CD4-positive, alpha-beta T cell (primary cell): ENCODE results near the gene PLA2G2A. TPM values are rescaled to one million over a fixed set of nuclear protein-coding genes. Genes with fewer than 3 reads are reported as not detected.

Experiments used
- ATAC-seq: fragments of 200-7000 bp; cut with Tn5 transposase; one replicate; pipeline ENCODE4 v1.10.0; 2022; ENCODE audit warnings: mild to moderate bottlenecking; ENCODE audit not compliant: poor library complexity
- CTCF ChIA-PET: fragments of 350-600 bp; sonication (Branson Sonifier 250); formaldehyde crosslinking; loops from one replicate; lab custom pipeline; 2021; ENCODE audit warnings: antibody characterized with exemption, inconsistent platforms; lab: Charles Lee
- POLR2A ChIA-PET: fragments of 350-600 bp; sonication (Branson Sonifier 250); formaldehyde crosslinking; loops from one replicate; lab custom pipeline; 2021; ENCODE audit warnings: antibody characterized with exemption, inconsistent platforms; lab: Charles Lee
- DNase-seq, 14 experiments: peaks; one replicate each; pipeline ENCODE4 v3.0.0-alpha.2; 2013 to 2020; ENCODE audit warnings: mixed read lengths in 2 of 14
- H3K27ac ChIP-seq, 2 donors: one replicate each; pipeline versions ENCODE4 v1.5.1 to v1.7.0; 2013; ENCODE audit warnings: low read length in 2 of 2, low read depth in 1 of 2, mild to moderate bottlenecking in 1 of 2
- H3K27me3 ChIP-seq, 2 experiments: 1 replicate in 1 of 2; 2 replicates in 1 of 2; pipeline versions ENCODE4 v1.6.1 to v1.7.0; 2013; ENCODE audit warnings: low read length in 2 of 2, control low read depth in 1 of 2, mild to moderate bottlenecking in 1 of 2, moderate library complexity in 1 of 2; ENCODE audit not compliant: insufficient read depth in 2 of 2, control insufficient read depth in 1 of 2
- H3K36me3 ChIP-seq: one replicate; pipeline ENCODE4 v1.6.1; 2013; ENCODE audit warnings: low read length, control low read depth; ENCODE audit not compliant: insufficient read depth
- H3K4me1 ChIP-seq: one replicate; pipeline ENCODE4 v1.6.1; 2013; ENCODE audit warnings: low read length, control low read depth; ENCODE audit not compliant: insufficient read depth
- H3K4me3 ChIP-seq: one replicate; pipeline ENCODE4 v1.5.1; 2013; ENCODE audit warnings: mild to moderate bottlenecking, low read length, moderate library complexity
- H3K9me3 ChIP-seq, 2 experiments: 1 replicate in 1 of 2; 2 replicates in 1 of 2; pipeline versions ENCODE4 v1.6.1 to v1.7.0; 2013; ENCODE audit warnings: low read length in 2 of 2, mild to moderate bottlenecking in 2 of 2, control low read depth in 1 of 2, moderate library complexity in 1 of 2; ENCODE audit not compliant: control insufficient read depth in 1 of 2, insufficient read depth in 1 of 2
- H3K27ac Mint-ChIP-seq: one replicate; pipeline ENCODE4 v1.8.0; 2020; ENCODE audit warnings: mixed read lengths
- H3K27me3 Mint-ChIP-seq: one replicate; pipeline ENCODE4 v1.8.0; 2021; ENCODE audit warnings: mixed read lengths
- H3K36me3 Mint-ChIP-seq: one replicate; pipeline ENCODE4 v1.8.0; 2021; ENCODE audit warnings: low read depth, mixed read lengths
- H3K4me1 Mint-ChIP-seq: one replicate; pipeline ENCODE4 v1.8.0; 2021; ENCODE audit warnings: low read depth, mixed read lengths
- H3K4me3 Mint-ChIP-seq: one replicate; pipeline ENCODE4 v1.8.0; 2020; ENCODE audit warnings: mild to moderate bottlenecking, mixed read lengths
- H3K9me3 Mint-ChIP-seq: one replicate; pipeline ENCODE4 v1.8.0; 2020; ENCODE audit warnings: mixed read lengths
- intact Hi-C, 2 experiments: fragments of 100-400 bp; cut with DNase I in 1 of 2; cut with micrococcal nuclease in 1 of 2; formaldehyde crosslinking; loops; one replicate each; pipeline versions ENCODE4 v1.15.1 to v1.9.0; 2023 to 2025; cut with DNase I, micrococcal nuclease
- total RNA-seq, 174 experiments: library from RNA in 2 of 174; stranded (reverse) in 2 of 174; gene quantifications; one replicate each; pipeline ENCODE4 v1.2.3 and lab custom pipeline; 2021 to 2026
- TF ChIP-seq, protein P1 (sequence below): fragments of 200-600 bp; IDR thresholded peaks from one replicate; pipeline ENCODE4 v1.8.0; 2022; ENCODE audit warnings: antibody characterized with exemption, mild to moderate bottlenecking

The PLA2G2A gene
- total RNA-seq, 2 experiments from 2014 or later, result not detected

DNA sequence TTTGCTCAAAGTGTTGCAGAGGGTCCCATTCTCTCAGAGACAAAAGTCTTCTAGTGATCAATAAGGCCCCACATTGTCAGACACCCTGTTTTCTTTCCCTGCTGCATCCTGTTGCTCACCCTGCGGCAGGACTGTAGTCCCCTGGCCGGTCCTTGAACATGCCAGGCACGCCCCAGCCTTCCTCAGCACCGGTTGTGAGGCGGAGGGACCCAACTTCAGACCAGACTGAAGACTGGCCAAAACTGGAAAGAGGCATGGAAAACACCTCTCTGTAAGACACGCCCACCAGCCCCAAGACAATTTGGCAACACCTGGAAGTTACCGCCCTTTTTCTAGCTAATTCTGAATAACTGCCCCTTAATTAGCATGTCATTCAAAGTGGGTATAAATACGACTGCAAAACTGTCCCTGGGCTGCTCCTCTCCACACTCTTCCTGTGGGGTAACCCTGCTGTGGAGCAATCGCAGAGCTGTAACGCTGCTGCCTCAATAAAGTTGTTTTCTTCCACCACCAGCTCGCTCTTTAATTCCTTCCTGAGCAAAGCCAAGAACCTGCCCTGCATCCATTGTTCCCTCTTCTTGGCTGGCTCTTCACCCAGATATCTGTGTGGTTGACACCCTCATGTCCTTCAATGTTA lies 23.8 kb downstream of the PLA2G2A start:
- H3K27me3 Mint-ChIP-seq, result peaks cover 71% of the 10 kb centered on the region

DNA sequence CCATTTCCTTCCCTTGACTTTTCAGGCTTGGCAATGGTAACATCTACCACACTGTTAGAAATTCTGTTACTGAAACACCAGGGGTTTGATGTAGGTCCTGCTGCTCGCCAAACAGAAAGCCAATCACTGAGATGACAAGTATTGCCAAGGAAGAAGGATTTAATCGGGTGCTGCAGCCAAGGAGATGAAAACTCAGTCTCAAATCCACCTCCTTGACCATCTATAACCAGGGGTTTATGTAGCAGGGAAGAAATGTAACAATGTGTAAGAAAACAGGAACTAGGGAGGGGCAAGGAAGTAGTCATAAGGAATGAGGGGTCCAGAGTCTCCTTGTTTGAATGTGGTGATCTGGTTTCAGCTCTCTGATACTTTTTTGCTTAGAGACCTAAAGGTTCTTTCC lies 25.4 kb downstream of the PLA2G2A start:
- Histone ChIP-seq H3K36me3 (no peaks in the 10 kb centered on the region), H3K4me3 (no peak overlapping the region), H3K27ac (no peak overlapping the region), H3K27me3 (peaks cover 5 to 13% of the 10 kb centered on the region in 2 experiments), H3K9me3 (no peaks in the 10 kb centered on the region), H3K4me1 (no peaks in the 10 kb centered on the region)
- POLR2A ChIA-PET, result no interaction called here
- no peak for DNase-seq
- Mint-ChIP-seq H3K9me3 (no peaks in the 10 kb centered on the region), H3K27ac (no peak overlapping the region), H3K36me3 (no peaks in the 10 kb centered on the region), H3K4me3 (no peak overlapping the region), H3K4me1 (no peaks in the 10 kb centered on the region), H3K27me3 (peaks cover 65% of the 10 kb centered on the region)
- intact Hi-C loops, result no loop called here
- ATAC-seq, result no peak
- CTCF ChIA-PET, result no interaction called here
- TF ChIP-seq, protein P1, sequence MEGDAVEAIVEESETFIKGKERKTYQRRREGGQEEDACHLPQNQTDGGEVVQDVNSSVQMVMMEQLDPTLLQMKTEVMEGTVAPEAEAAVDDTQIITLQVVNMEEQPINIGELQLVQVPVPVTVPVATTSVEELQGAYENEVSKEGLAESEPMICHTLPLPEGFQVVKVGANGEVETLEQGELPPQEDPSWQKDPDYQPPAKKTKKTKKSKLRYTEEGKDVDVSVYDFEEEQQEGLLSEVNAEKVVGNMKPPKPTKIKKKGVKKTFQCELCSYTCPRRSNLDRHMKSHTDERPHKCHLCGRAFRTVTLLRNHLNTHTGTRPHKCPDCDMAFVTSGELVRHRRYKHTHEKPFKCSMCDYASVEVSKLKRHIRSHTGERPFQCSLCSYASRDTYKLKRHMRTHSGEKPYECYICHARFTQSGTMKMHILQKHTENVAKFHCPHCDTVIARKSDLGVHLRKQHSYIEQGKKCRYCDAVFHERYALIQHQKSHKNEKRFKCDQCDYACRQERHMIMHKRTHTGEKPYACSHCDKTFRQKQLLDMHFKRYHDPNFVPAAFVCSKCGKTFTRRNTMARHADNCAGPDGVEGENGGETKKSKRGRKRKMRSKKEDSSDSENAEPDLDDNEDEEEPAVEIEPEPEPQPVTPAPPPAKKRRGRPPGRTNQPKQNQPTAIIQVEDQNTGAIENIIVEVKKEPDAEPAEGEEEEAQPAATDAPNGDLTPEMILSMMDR, result no peak

More for the DNA sequence above, 23.8 kb downstream of the PLA2G2A start:
- Histone ChIP-seq H3K4me1 (no peaks in the 10 kb centered on the region), H3K4me3 (no peak overlapping the region), H3K27me3 (peaks cover 5 to 13% of the 10 kb centered on the region in 2 experiments), H3K36me3 (no peaks in the 10 kb centered on the region), H3K9me3 (no peaks in the 10 kb centered on the region), H3K27ac (no peak overlapping the region)
- Mint-ChIP-seq H3K36me3 (no peaks in the 10 kb centered on the region), H3K27ac (no peak overlapping the region), H3K9me3 (no peaks in the 10 kb centered on the region), H3K4me3 (no peak overlapping the region), H3K4me1 (no peaks in the 10 kb centered on the region)
- no peak for DNase-seq
- no peak for ATAC-seq
- TF ChIP-seq, protein P1, result no peak
- intact Hi-C loops, result no loop called here
- CTCF ChIA-PET, result no interaction called here
- POLR2A ChIA-PET, result no interaction called here

DNA sequence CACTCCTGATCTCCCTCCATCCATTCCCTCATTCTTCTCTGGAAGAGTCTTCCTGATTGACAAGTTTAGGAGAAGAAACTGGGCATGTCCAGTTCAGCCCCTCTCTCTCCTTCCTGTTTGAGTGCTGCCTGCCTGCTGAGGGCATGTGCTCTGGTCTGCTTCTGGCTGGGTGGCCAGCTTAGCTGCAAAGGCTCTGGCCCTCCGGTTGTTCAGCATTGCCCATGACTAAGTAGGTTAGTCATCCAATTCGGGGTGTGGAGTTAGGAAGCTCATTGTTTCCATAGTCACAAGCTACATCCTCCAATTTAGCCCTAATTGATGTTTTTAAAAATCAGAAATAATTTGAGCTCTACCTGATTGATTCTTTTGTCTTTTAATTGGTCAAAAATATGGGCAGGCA lies 30.4 kb downstream of the PLA2G2A start:
- TF ChIP-seq, protein P1, result no peak
- peaks cover 3 to 7% of the 10 kb centered on the region in 2 experiments for H3K27me3 ChIP-seq
- no peak overlapping the region for H3K4me3 Mint-ChIP-seq
- H3K4me3 ChIP-seq, result no peak overlapping the region
- no peak overlapping the region for H3K27ac Mint-ChIP-seq
- ChIA-PET POLR2A (no interaction called here), CTCF (no interaction called here)
- no peaks in the 10 kb centered on the region for H3K9me3 Mint-ChIP-seq
- intact Hi-C loops, result no loop called here
- no peak for ATAC-seq
- H3K4me1 ChIP-seq, result no peaks in the 10 kb centered on the region
- H3K4me1 Mint-ChIP-seq, result no peaks in the 10 kb centered on the region
- H3K36me3 Mint-ChIP-seq, result no peaks in the 10 kb centered on the region
- no peak overlapping the region for H3K27ac ChIP-seq
- H3K27me3 Mint-ChIP-seq, result peaks cover 41% of the 10 kb centered on the region
- no peak for DNase-seq
- H3K36me3 ChIP-seq, result no peaks in the 10 kb centered on the region
- no peaks in the 10 kb centered on the region for H3K9me3 ChIP-seq
